ENCODE data around the gene SPEN.
"Not testable (repeated sequence)": the region's sequence is repeated elsewhere in the genome, so short reads cannot be mapped to it uniquely, and the experiment has no call there.

GRCh38 chr1:15926448-15926847 is 78.9 kb downstream of the SPEN start:
- not testable (repeated sequence) for TF ChIP-seq CTCF (IDR thresholded peaks at IDR 0.05; ENCODE audit: low read length); EZH2 (IDR thresholded peaks at IDR 0.05; ENCODE audit: borderline replicate concordance, low read length)
